ENCODE data around the gene LRRC2.
A peak's percentile ranks its signal among the peaks of the same experiment; 100 is the strongest.
"Not testable (repeated sequence)": the region's sequence is repeated elsewhere in the genome, so short reads cannot be mapped to it uniquely, and the experiment has no call there.

Gene LRRC2

DNA sequence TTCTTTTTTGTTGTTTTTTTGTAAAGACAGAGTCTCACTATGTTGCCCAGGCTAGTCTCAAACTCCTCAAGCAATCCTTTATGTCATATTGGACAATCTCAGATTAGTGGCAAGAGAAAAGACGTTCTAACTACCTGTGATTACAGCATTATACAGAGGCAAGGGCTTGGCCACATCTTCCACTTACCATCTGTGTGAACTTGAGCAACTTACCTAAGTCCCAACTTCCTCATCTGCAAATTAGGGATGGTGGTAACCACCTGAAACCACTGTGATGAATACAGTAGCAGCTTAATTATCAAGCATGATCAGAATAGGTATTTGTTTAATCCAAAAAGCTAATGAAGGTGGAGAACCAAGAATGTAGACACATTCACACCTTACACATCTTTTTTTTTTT, 16.1 kb downstream of the LRRC2 start:
- no peak for DNase-seq

- no peak for DNase-seq
These were observed 16.6 kb downstream of the LRRC2 start for GRCh38 chr3:46549408-46549904.

DNA sequence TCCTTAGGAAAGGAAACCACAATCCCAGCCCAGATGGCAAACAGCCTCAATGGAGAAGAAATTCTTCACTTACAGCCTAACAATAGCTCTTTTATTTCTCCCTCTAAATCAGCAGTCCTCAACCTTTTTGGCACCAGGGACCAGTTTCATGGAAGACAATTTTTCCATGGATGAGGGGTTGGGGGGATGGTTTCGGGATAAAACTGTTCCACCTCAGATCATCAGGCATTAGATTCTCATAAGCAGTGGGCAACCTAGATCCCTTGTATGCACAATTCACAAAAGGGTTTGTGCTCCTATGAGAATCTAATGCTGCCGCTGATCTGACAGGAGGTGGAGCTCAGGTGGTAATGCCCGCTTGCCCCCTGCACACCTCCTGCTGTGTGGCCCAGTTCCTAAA, 17.5 kb downstream of the LRRC2 start:
- DNase-seq: not testable (repeated sequence)

- DNase-seq: no peak
These were observed 19.1 kb downstream of the LRRC2 start for GRCh38 chr3:46546896-46547440.

- no peak for DNase-seq
These were observed 20.1 kb downstream of the LRRC2 start for GRCh38 chr3:46545818-46546630.

DNA sequence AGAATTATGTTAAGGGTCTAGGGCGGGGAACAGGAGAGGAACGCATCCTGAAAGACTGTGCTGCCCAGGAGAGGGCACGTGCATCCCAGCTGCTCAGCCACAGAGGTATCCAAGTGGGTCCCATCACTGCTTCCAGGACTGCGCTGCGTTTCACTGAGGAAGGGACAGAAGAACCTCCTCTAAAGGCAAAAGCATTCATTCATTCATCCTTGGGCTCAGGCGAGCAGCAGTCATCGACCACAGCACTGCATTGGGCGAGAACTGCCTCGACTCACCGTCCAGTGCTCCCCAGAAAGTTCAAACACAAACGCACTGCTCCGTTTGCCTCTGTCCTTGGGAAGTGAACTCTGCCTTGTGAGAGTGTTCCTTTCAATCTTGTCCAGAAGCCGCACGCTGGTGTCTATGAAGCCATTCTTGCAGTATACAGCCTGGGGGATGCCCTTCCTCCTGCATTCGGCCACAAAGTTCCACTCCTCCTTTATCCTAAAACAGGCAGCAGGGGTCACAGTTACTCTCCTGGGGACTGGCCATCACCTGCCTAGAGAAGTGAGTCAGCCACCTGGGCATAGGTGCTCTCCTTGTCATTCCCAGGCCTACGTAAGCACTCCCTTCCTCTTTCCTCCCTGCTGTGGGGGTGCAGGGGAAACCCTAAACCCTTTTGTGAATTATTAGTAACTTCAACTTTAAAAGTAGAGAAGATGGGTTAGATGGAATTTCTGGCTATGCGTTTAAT, 21.2 kb downstream of the LRRC2 start:
- no peak for DNase-seq

DNA sequence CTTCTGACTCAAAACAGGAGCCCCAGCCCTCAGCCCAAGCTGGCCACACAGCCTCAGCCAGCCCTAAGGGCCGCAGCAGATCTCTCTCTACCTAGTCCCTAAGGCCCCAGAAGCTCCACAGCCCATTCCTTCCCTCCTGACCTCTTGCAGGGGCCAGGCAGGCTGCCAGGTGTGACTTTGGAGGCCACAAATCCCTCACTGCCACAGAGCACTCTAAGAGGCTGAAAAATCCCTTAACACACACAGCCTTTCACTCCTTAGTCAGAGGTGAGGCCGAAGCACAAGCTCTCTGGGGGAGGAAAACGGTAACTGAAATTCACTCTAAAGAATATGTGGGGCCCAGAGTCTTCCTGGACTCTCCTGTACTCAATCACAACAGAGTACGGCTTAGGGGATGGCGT, 23.3 kb downstream of the LRRC2 start:
- DNase-seq: no peak

- no peak for DNase-seq
These were observed 23.8 kb downstream of the LRRC2 start for GRCh38 chr3:46542344-46542743.

- no peak for DNase-seq
These were observed 24.3 kb downstream of the LRRC2 start for GRCh38 chr3:46541835-46542234.

DNA sequence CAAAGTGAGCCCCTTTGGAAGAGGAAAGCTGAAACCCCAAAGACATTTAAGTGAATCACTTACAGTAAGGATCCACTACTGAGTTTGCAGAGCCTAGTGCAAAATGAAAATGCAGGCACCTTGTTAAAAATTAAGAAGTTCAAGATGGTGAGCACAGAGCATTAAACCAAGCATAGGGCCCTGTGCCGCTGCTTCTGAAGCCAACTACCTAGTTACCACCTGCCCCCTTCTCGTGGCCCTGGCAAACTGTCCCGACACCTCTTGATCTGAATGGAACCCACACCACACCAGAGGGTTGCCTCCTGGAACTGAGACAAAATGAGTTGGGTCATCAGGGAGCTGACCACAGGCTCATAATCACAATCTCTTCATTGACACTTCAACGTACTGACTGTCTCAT, 25.6 kb downstream of the LRRC2 start:
- no peak for DNase-seq

DNA sequence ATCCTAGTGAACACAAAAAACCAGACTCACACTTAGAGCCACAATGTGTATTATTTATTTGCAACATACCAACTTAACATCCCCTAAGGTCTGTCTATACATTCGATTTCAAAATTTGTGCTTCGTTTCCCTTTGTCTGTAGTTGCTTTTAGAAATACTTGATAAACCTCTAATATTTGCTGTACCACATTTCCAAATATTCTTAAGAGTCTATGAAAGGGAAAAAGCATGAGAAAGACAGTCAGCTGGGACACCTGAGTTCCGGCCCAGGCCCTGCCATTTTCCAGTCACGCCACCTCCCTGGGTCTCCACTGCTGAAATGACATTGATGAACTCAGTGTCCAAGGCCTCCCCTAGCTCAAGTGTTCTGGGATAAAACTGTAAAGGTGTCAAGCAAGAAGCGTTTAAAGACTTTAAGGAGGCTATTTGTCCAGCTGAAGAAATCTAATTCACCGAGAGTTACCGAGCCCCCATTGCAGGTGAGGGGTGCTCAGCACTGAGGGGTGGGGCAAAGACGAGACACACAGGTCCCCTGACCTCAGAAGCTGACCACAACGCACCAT, 26.6 kb downstream of the LRRC2 start:
- no peak for DNase-seq

GRCh38 chr3:46538803-46539442, 27.2 kb downstream of the LRRC2 start:
- DNase-seq: peak; percentile 22

DNA sequence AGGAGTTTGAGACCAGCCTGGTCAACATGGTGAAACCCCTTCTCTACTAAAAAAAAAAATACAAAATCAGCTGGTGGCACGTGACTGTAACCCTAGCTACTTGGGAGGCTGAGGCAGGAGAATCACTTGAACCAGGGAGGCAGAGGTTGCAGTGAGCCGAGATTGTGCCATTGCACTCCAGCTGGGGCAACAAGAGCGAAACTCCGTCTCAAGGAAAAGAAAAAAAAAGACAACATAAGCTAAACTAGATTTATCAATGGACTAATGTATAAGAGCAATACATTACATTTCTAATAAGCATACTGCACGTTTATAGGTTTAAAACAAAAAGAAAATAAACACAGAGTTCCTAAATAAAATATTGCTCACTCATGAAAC, 27.7 kb downstream of the LRRC2 start:
- not testable (repeated sequence) for DNase-seq

GRCh38 chr3:46537779-46538178, 28.3 kb downstream of the LRRC2 start:
- DNase-seq: no peak

GRCh38 chr3:46537316-46537715, 28.8 kb downstream of the LRRC2 start:
- DNase-seq: no peak

GRCh38 chr3:46536758-46537157, 29.3 kb downstream of the LRRC2 start:
- DNase-seq: no peak

DNA sequence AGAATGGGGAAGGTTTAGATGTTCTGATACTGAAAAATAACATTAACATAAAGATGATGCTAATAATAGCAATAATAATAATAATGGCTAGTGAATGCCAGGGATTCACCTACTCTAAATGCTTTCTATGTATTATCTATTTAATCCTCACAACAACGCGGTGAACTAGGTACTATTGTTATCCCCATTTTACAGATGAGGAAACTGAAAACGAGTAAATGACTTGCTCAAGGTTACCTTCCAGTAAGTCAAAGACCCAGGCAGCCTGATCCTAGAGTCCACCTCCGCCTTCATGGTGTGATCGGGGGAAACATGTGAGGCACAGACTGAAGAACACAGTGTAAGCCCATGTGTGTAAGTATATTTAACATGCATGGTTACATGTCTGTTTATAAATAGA, 30.4 kb downstream of the LRRC2 start:
- DNase-seq: no peak

GRCh38 chr3:46533091-46533490, 33.0 kb downstream of the LRRC2 start:
- DNase-seq: no peak

- no peak for DNase-seq
These were observed 38.9 kb downstream of the LRRC2 start for GRCh38 chr3:46527239-46527638.

DNA sequence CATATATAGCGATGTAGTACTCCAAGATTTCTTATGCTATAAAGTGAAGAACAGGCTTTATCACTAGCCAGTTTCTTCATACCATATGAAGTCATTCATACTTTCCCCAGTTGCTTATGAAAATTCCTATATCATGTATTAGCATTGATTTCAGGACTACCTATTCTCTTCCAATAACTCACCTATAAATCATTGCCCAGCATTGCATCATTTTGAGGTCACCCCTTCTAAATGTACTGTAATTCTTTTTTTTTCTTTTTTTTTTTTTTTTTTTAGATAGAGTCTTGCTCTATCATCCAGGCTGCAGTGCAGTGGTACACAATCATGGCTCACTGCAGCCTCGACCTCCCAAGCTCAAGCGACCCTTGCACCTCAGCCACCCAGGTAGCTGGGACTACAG, 41.3 kb downstream of the LRRC2 start:
- no peak for DNase-seq

DNA sequence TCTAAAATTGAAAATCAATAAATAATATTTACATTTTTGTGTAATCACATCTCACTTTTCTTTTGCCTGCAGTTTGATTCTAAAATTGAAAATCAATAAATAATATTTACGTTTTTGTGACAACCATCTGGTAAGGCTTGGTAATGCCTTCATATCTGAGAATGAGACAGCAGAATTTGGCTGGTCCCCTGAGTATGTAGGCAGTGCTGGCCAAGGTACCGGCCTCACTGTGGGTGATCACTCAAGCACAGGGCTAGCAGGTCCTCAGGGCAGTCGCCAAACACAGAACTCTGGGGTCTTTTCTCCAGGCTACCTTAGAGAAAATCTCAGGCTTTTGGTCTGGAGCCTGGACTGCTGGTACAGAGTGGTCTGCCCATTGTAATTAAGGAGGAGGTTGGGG, 42.1 kb downstream of the LRRC2 start:
- DNase-seq: no peak

DNA sequence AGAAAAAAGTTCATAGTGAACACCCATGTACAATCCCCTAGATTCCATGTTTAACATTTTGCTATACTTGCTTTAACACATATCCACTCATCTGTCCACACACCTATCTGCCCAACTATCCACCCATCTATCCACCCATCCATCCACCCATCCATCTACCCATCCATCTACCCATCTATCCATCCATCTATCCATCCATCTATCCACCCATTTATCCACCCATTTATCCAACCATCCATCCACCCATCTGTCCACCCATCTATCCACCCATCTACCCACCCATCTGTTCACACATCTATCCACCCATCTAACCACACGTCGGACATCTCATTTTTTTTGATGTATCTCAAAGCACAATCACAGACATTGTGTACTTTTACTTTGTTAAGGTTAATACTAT, 42.5 kb downstream of the LRRC2 start:
- DNase-seq: no peak

GRCh38 chr3:46522201-46522600, 43.9 kb downstream of the LRRC2 start:
- DNase-seq: not testable (repeated sequence)
